NCI-H1092 (cell line): ENCODE measurements around the gene MTOR.
A peak's percentile ranks its signal among the peaks of the same experiment; 100 is the strongest.
"Not testable (repeated sequence)": the region's sequence is repeated elsewhere in the genome, so short reads cannot be mapped to it uniquely, and the experiment has no call there.

Experiments
- DNase-seq: peaks from one replicate; lab custom pipeline; 2025; lab: John Stamatoyannopoulos, UW

MTOR gene

DNA sequence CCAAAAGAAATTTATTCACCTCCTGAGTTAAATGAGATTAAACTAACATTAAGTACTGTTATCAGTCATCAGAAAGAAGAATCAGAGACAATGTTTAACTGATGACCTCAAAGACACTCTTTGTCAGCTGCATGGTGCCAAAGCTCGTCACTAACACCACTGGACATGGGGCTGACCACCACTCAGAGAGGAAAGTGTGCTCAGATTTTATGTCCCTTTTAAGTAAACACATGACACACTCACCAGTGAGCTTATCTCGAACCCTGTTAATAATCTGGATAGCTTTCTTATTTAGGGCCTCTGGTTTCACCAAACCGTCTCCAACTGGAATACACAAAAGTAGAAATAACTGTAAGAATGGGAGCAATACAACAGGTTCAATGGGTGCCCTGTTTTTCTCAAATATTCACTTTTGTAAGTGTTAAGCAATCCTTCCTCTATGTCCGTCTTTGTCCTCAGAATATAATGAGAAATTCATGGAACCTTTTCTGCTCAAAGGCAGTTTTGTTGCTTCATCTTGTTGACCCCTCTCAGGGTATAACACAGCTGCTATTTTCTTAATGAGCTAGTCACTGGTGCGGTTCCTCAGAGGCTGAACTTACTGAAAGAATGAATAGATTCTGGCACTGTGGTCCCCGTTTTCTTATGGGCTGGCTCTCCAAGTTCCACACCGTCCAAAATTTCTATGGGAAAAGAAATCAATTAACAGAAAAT, 153.1 kb downstream of the MTOR start:
- no peak for DNase-seq

DNA sequence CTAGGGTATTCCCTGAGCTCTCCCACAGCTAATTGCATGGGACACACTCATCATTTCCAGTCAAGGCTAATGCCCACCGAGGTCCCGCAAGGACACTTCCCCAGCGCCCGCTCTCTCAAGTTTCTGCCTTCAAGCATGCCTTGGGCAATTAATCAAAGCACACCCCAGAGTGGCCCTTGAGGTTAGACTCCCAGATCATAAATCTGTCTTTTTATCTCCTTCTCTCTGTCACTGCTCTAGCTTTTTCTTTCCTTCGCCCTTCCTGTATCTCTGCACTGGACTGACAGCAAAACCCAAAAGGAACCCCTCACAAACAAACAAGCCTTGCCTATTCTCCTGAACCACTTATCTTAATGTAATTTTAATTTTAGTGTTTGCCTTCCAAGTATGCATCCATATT, 154.8 kb downstream of the MTOR start:
- no peak for DNase-seq

DNA sequence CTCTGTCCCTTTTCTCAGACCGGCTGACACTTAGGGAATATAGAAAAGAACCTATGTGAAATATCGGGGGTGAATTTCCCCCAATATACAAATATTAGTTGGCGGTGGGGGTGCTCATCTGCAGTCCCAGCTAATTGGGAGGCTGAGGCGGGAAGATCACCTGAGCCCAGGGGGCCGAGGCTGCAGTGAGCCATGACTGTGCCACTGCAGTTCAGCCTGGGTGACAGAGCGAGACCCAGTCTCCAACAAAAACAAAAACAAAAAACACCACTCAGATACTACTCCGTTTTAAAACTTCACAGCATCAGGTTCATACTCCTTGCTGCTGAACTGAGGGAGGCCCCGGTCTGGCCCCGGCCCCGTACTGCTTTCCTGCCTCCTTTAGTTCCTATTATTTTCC, 156.8 kb downstream of the MTOR start:
- no peak for DNase-seq

DNA sequence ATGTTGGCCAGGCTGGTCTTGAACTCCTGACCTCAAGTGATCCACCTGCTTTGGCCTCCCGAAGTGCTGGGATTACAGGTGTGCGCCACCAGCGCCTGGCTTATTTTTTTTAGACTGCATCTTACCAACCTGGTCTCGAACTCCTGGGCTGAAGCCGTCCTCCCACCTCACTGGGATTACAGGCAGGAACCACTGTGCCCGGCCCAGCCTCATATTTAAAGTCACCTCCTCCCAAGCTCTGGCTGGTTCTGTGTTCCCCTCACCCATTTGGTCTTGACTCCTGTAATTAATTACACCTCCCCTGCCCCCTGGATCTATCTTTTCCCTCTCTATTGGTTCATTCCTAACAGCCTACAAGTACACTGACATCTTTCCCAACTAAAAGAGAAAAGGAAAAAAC, 161.0 kb downstream of the MTOR start:
- no peak for DNase-seq

GRCh38 chr1:11100806-11101205, 161.5 kb downstream of the MTOR start:
- not testable (repeated sequence) for DNase-seq

DNA sequence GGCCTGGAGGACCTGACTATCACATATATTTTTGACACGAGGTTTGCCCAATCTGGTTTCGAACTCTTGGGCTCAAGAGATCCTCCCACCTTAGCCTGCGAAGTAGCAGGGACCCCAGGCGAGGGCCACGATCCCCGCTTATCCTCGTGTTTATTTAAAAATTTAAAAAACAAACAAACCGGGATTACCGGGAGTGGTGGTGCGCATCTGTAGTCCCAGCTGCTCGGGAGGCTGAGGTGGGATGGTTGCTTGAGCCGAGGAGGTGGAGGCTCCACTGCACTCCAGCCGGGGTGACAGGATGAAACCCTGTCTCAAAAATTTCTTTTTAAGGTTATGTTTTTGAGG, 162.2 kb downstream of the MTOR start:
- DNase-seq = peak; percentile 53

- DNase-seq = peak; percentile 94
These were observed 162.8 kb downstream of the MTOR start, which contains the start of gene EXOSC10 for GRCh38 chr1:11099310-11100148. Gene EXOSC10, minus strand, starts transcription at chr1:11099869. Its CDS starts 38 bp downstream, at chr1:11099831.

DNA sequence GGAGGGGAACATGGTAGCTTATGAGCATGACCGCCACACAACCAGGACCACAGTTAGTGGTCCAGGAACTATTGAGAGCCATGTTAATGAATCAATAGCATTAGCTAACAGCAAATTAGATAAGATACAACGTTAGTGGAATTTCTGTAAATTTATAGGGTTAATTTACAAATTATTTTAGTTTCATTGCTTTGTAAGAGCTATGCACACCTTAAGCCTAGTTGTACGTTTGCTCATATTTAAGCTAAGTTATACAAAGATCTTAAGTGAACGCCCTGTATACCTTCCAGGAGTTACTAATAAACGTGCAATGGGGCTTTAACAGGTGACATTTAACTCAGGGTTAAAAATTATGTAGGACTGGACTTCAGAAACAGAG, 163.4 kb downstream of the MTOR start:
- no peak for DNase-seq

DNA sequence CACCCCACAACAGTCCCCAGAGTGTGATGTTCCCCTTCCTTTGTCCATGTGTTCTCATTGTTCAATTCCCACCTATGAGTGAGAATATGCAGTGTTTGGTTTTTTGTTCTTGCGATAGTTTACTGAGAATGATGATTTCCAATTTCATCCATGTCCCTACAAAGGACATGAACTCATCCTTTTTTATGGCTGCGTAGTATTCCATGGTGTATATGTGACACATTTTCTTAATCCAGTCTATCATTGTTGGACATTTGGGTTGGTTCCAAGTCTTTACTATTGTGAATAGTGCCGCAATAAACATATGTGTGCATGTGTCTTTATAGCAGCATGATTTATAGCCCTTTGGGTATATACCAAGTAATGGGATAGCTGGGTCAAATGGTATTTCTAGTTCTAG, 178.6 kb downstream of the MTOR start:
- not testable (repeated sequence) for DNase-seq

GRCh38 chr1:11080931-11081330, 181.4 kb downstream of the MTOR start:
- no peak for DNase-seq

DNA sequence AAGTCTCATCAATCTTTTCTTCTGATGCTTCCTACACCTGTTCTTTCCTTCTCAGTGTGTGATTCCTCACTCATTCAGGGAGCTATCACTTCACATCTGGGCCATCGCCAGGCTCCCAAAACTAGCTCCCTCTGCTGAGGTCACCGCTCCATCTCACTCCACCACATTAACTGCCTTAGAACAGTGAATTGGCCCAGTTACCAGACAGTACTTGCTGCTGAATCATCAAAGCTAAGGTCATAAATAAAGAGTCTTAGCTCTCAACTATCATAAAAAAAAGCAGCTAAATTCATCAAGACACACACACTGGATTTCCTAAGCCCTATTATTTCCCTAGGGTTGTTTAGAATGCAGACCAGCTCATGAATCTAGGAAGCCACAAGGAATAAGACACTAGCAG, 183.7 kb downstream of the MTOR start:
- no peak for DNase-seq

DNA sequence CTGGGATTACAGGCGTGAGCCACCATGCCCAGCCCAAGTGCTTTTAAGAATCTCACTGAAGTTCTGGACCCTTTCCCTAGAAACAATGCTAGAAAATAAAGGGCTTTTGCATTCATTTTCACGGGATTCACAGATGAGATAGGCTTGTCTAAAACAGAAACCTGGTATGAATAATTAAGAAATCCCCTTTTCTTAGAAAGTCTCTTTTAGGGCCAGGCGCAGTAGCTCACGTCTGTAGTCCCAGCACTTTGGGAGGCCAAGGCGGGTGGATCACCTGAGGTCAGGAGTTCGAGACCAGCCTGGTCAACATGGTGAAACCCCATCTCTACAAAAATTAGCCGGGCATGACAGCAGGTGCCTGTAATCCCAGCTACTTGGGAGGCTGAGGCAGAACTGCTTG, 189.0 kb downstream of the MTOR start:
- not testable (repeated sequence) for DNase-seq

DNA sequence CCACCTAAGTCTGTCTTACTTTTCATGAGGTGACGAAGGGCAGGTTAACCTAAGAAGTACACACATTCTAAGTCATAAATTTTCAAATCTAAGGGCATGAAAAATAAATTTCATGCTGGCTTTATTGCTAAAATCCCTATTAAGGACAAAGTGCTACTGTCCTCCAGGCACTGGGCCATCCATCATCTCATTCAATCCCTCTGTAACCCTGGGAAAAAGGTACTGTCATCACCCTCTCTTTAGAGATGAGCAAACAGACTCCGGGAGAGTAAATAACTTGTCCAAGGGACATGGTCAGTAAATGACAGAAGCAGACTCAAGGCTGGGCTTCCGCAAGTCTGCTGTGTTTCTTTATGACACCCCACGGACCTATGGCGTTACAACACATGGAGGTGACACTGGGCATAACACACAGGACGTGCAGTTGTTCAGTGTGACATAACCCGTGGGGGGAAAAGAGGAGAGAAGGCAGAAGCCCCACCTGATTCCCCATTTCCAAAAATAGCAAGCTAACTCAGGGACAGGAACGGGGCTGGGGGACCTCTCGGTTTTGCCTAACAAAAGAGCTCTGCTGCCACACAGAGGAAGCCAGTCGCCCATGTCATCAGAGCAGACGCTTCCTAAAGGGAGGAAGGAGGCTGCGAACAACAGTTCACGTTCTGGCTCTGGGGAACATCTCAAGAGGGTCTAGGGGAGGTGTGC, 190.0 kb downstream of the MTOR start:
- DNase-seq = peak; percentile 76

DNA sequence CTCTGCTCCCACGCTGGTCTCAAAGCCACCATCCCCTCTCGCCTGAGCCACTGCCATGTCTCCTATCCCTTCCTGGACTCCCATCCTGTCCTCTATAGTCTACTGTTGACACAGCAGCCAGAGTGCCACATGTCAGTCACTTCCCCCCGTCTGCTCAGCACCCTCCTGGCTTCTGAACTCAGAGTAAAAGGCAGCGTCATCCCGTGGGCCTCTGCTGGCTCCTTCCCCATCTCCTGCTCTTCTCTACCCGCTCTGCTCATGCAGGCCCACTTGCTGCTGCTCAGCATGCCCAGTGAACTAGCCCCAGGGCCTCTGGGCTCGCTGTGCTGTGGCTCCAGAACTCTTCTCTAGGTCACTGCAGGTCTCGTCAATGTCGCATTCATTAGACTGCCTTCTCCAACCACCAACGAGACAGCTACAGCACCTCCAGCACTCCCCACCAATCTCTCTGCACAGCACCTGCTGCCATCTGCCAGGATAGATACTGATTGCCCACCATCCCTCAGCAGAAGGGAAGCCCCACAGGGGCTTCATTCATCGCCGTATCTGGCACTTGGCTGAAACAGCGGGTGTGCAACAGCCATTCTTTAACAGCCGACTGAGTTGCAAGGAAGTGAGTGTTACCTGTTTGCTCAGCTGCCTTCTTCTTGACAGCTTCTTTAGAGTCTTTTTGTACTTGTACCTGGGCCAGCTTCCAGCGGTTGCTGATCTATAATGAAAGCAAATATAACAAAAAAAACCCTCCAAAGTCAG, 190.7 kb downstream of the MTOR start:
- peak; percentile 82 for DNase-seq

DNA sequence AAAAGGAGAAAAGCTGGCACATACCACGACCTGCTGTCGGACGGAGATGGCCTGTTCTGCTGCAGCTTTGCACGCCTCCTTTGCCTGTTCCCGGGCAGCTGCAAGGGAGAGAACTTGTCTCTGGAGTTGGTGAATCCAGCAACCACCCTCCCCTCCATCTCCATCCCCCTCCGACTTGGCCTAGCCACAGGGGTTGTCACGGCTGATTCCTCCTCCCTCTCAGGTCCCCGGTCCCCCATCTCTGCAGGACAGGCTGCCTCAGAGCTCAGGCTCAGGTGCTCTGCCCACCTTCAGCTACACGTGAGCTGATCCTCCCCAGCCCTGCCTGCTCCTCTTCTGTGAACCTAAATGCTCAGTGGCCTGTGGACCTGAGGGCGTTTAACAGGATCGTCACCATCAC, 191.5 kb downstream of the MTOR start:
- DNase-seq = no peak

DNA sequence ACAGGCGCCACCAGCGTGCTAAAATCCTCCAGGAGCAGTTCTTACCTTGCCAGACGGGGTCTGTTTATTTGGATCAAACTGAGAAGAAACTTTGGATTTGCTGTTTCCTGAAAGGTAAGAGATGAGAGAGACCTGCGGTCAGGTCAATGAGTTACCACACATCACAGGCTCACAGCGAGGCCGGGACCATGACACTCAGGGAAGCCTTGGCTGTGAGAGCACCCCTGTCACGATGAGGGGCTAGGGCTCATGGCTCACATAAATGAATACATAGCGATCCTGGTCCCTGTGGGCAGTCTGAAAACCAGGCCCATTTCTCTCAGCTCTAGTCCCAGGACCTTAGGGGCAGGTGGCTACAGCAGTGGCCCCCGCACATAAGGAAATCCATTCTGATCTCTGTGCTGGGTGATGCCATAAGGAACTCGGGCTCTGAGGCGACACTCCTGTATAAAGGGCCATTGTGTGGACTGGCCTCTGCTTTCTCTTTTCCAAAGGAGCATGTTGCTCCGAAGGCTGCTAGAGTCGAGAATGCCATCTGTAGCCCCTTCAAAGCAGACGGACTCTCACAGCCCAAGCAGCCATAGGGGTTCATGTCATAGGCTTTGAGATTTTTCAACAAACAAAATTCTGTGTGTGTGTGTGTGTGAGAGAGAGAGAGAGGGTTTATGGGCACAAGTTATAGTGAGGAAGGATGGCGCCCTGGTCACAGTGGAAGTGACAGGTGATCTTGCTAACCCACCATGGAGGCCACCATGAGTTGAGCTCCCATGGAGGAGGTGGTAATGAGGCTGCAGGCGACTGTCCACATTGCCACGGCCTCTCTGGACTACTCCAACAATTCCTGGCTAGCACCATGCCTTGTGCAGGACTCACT, 193.5 kb downstream of the MTOR start:
- no peak for DNase-seq

GRCh38 chr1:11067716-11068599, 194.4 kb downstream of the MTOR start:
- DNase-seq = no peak

GRCh38 chr1:11065796-11066195, 196.6 kb downstream of the MTOR start:
- DNase-seq = no peak

GRCh38 chr1:11064942-11065341, 197.4 kb downstream of the MTOR start:
- no peak for DNase-seq

GRCh38 chr1:11063937-11064537, 198.3 kb downstream of the MTOR start:
- DNase-seq = not testable (repeated sequence)
